OCI-LY1 (cell line): Measurements from ENCODE around the gene DLG5.

Experiments used
- EZH2 ChIP-seq: fragments of 200-600 bp; sonication (generic), shearing (Covaris generic); IDR thresholded peaks from 2 replicates; pipeline ENCODE4 v1.8.0; 2017; ENCODE audit warnings: borderline replicate concordance, mixed run types, mild to moderate bottlenecking, antibody characterized with exemption, low read length, moderate library complexity, mixed read lengths
- TF ChIP-seq, protein P1 (sequence below): fragments of 200-600 bp; sonication (generic), shearing (Covaris generic); IDR thresholded peaks from 2 replicates; pipeline ENCODE4 v1.5.1; 2017; ENCODE audit warnings: mild to moderate bottlenecking, antibody characterized with exemption, low read length, moderate library complexity, mixed read lengths

DNA sequence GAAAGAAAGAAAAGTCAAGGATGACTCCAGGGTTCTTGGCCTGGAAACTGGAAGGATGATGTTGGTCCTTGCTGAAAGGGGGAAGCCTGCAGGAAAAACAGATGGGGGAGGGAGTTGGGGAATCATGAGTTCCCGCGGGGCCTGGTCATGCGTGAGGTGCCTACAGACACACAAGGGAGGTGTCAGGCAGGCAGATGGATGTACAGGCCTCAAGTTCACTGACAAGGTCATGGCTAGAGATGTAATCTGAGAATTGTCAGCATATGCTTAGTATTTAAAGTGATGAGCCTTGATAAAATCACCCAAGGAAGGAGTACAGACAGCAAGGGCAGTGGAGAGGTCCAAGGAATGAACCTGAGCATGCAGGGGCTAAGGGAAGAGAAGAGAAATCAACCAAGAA, 46.8 kb downstream of the DLG5 start:
- TF ChIP-seq, protein P1, sequence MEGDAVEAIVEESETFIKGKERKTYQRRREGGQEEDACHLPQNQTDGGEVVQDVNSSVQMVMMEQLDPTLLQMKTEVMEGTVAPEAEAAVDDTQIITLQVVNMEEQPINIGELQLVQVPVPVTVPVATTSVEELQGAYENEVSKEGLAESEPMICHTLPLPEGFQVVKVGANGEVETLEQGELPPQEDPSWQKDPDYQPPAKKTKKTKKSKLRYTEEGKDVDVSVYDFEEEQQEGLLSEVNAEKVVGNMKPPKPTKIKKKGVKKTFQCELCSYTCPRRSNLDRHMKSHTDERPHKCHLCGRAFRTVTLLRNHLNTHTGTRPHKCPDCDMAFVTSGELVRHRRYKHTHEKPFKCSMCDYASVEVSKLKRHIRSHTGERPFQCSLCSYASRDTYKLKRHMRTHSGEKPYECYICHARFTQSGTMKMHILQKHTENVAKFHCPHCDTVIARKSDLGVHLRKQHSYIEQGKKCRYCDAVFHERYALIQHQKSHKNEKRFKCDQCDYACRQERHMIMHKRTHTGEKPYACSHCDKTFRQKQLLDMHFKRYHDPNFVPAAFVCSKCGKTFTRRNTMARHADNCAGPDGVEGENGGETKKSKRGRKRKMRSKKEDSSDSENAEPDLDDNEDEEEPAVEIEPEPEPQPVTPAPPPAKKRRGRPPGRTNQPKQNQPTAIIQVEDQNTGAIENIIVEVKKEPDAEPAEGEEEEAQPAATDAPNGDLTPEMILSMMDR: no peak
- no peak for TF ChIP-seq EZH2
